NK-92 (cell line): ENCODE results near the gene KRTAP5-5.

Experiments
- DNase-seq: peaks from one replicate; lab custom pipeline; 2025; ENCODE audit not compliant: unreplicated experiment; lab: John Stamatoyannopoulos, UW

Gene KRTAP5-5

GRCh38 chr11:1674173-1675131, 44.9 kb downstream of the KRTAP5-5 start:
- DNase-seq: no peak

GRCh38 chr11:1675536-1676228, 46.1 kb downstream of the KRTAP5-5 start:
- DNase-seq: no peak

GRCh38 chr11:1676229-1676740, 46.7 kb downstream of the KRTAP5-5 start:
- no peak for DNase-seq

GRCh38 chr11:1679881-1680280, 50.3 kb downstream of the KRTAP5-5 start:
- no peak for DNase-seq
